Measurements from ENCODE around the gene ERVK3-1.
"Not testable (repeated sequence)": the region's sequence is repeated elsewhere in the genome, so short reads cannot be mapped to it uniquely, and the experiment has no call there.

ERVK3-1 gene

GRCh38 chr19:58338336-58338735, 33.2 kb downstream of the ERVK3-1 start:
- no peak overlapping the region for H3K56ac ChIP-seq (ENCODE audit: low read length)
- H3K27ac ChIP-seq (ENCODE audit: low read depth, low read length) = no peak overlapping the region
- H3K4me3 ChIP-seq (ENCODE audit: low read length) = no peak overlapping the region
- no peak overlapping the region for H4K8ac ChIP-seq (ENCODE audit: low read depth, low read length)
- no peak overlapping the region for H4K5ac ChIP-seq (ENCODE audit: low read length)
- no peaks in the 10 kb centered on the region for H3K4me1 ChIP-seq (ENCODE audit: control insufficient read depth, low read depth, low read length)
- DNase-seq = no peak
- H2BK5ac ChIP-seq (ENCODE audit: low read length) = no peak overlapping the region
- H3K36me3 ChIP-seq (ENCODE audit: control insufficient read depth, insufficient read depth, low read length) = no peaks in the 10 kb centered on the region
- no peak overlapping the region for H3K23ac ChIP-seq (ENCODE audit: low read length)
- no peaks in the 10 kb centered on the region for H3K79me2 ChIP-seq (ENCODE audit: control insufficient read depth, insufficient read depth, low read length)
- no peak overlapping the region for H2BK120ac ChIP-seq (ENCODE audit: low read depth, low read length)
- no peak overlapping the region for H3K4ac ChIP-seq (ENCODE audit: low read depth, low read length)
- H2AK5ac ChIP-seq (ENCODE audit: low read length) = no peak overlapping the region
- no peak overlapping the region for H3K4me2 ChIP-seq (ENCODE audit: low read length)
- no peak overlapping the region for H3K18ac ChIP-seq (ENCODE audit: low read length)
- H3K9ac ChIP-seq (ENCODE audit: low read length) = no peak overlapping the region
- H3K79me1 ChIP-seq (ENCODE audit: low read length) = no peaks in the 10 kb centered on the region
- H2BK15ac ChIP-seq (replicated peaks; ENCODE audit: low read depth) = no peak overlapping the region
- no peaks in the 10 kb centered on the region for H3K27me3 ChIP-seq (ENCODE audit: insufficient read depth, low read length, poor library complexity)
- no CpG with 5 or more reads among the region's 11 CpGs for WGBS (ENCODE audit: extremely low coverage, insufficient coverage, low lambda C conversion rate)

- DNase-seq = peak; percentile 59
- Histone ChIP-seq H3K79me1 (ENCODE audit: low read length) (no peaks in the 10 kb centered on the region), H3K4ac (ENCODE audit: low read depth, low read length) (no peak overlapping the region), H3K4me2 (ENCODE audit: low read length) (no peak overlapping the region), H3K56ac (ENCODE audit: low read length) (no peak overlapping the region), H2BK120ac (ENCODE audit: low read depth, low read length) (no peak overlapping the region), H2BK5ac (ENCODE audit: low read length) (no peak overlapping the region), H4K5ac (ENCODE audit: low read length) (no peak overlapping the region), H3K23ac (ENCODE audit: low read length) (no peak overlapping the region), H4K8ac (ENCODE audit: low read depth, low read length) (no peak overlapping the region), H2AK5ac (ENCODE audit: low read length) (no peak overlapping the region), H3K9ac (ENCODE audit: low read length) (no peak overlapping the region), H3K27ac (ENCODE audit: low read depth, low read length) (no peak overlapping the region), H3K79me2 (ENCODE audit: control insufficient read depth, insufficient read depth, low read length) (no peaks in the 10 kb centered on the region), H2BK15ac (replicated peaks; ENCODE audit: low read depth) (no peak overlapping the region), H3K4me3 (ENCODE audit: low read length) (no peak overlapping the region), H3K4me1 (ENCODE audit: control insufficient read depth, low read depth, low read length) (no peaks in the 10 kb centered on the region), H3K27me3 (ENCODE audit: insufficient read depth, low read length, poor library complexity) (no peaks in the 10 kb centered on the region), H3K36me3 (ENCODE audit: control insufficient read depth, insufficient read depth, low read length) (no peaks in the 10 kb centered on the region), H3K18ac (ENCODE audit: low read length) (no peak overlapping the region)
- WGBS (ENCODE audit: extremely low coverage, insufficient coverage, low lambda C conversion rate) = no CpG with 5 or more reads among the region's 30 CpGs
Measured at GRCh38 chr19:58338825-58339558, 33.8 kb downstream of the ERVK3-1 start.

GRCh38 chr19:58345558-58345957, 40.4 kb downstream of the ERVK3-1 start:
- no peak overlapping the region for H3K56ac ChIP-seq (ENCODE audit: low read length)
- no CpG with 5 or more reads among the region's 5 CpGs for WGBS (ENCODE audit: extremely low coverage, insufficient coverage, low lambda C conversion rate)

DNA sequence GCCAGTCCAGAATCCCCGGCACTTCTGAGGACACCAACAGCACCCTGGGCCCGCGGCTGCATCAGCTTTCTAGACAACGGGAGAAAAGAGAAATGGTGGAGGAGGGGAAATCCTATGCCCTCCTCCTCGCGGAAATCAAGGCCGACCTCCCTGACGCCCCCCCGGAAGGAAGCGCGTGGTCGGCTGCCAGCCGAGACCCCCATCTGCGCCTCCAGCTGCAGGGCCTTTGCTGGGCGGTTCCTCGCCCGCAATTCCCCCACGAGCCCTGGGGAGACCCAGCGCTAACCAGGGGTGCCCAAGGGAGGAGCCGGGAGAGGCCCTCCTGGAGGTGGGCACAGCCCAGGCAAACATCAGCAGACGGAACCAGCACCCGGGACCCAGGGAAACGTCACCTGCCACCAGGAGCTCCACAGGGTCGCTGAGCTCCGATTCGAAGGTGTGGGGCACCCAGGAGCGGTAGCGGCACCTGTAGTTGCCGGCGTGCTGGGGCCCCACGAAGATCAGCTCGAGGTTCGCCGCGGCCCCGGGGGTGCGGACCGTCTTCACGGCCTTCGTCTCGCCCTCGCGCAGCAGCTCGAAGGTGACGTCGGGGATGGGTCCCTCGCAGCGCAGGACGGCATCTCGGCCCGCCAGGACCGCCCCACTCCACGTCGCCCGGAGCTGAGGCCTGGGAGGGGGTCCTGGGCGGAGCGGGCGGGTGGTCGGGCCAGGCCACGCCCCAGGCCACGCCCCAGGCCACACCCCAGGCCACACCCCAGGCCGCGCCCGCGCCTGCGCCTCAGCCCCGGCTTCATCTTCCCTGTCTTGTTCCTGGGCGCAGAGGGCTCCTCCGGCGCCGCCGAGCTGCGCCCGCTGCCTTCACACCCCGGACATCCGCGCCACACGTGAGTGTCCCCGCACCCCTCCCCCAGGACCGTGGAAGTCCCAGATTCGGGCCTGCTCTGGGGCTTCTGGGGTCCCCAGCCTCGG, 42.1 kb downstream of the ERVK3-1 start:
- Histone ChIP-seq H3K9ac (ENCODE audit: low read length) (peak overlapping the region; percentile 82), H2BK120ac (ENCODE audit: low read depth, low read length) (no peak overlapping the region), H3K27ac (ENCODE audit: low read depth, low read length) (no peak overlapping the region), H3K36me3 (ENCODE audit: control insufficient read depth, insufficient read depth, low read length) (no peaks in the 10 kb centered on the region), H3K23ac (ENCODE audit: low read length) (peak overlapping the region; percentile 3), H3K4me1 (ENCODE audit: control insufficient read depth, low read depth, low read length) (no peaks in the 10 kb centered on the region), H3K4me2 (ENCODE audit: low read length) (peak overlapping the region; percentile 98), H2BK5ac (ENCODE audit: low read length) (no peak overlapping the region), H4K8ac (ENCODE audit: low read depth, low read length) (peak overlapping the region; percentile 57), H3K79me1 (ENCODE audit: low read length) (no peaks in the 10 kb centered on the region), H3K4ac (ENCODE audit: low read depth, low read length) (no peak overlapping the region), H2AK5ac (ENCODE audit: low read length) (no peak overlapping the region), H3K56ac (ENCODE audit: low read length) (peak overlapping the region; percentile 89), H3K79me2 (ENCODE audit: control insufficient read depth, insufficient read depth, low read length) (no peaks in the 10 kb centered on the region), H3K4me3 (ENCODE audit: low read length) (peak overlapping the region; percentile 83), H4K5ac (ENCODE audit: low read length) (no peak overlapping the region), H3K27me3 (ENCODE audit: insufficient read depth, low read length, poor library complexity) (no peaks in the 10 kb centered on the region), H3K18ac (ENCODE audit: low read length) (peak overlapping the region; percentile 12), H2BK15ac (replicated peaks; ENCODE audit: low read depth) (no peak overlapping the region)
- peak; percentile 67 for DNase-seq
- no CpG with 5 or more reads among the region's 82 CpGs for WGBS (ENCODE audit: extremely low coverage, insufficient coverage, low lambda C conversion rate)

More at GRCh38 chr19:58345558-58345957, 40.4 kb downstream of the ERVK3-1 start:
- Histone ChIP-seq H3K27me3 (ENCODE audit: insufficient read depth, low read length, poor library complexity) (no peaks in the 10 kb centered on the region), H4K5ac (ENCODE audit: low read length) (no peak overlapping the region), H3K79me1 (ENCODE audit: low read length) (no peaks in the 10 kb centered on the region), H3K36me3 (ENCODE audit: control insufficient read depth, insufficient read depth, low read length) (no peaks in the 10 kb centered on the region), H3K23ac (ENCODE audit: low read length) (no peak overlapping the region), H3K27ac (ENCODE audit: low read depth, low read length) (no peak overlapping the region), H3K4me2 (ENCODE audit: low read length) (no peak overlapping the region), H2BK5ac (ENCODE audit: low read length) (no peak overlapping the region), H3K4me1 (ENCODE audit: control insufficient read depth, low read depth, low read length) (no peaks in the 10 kb centered on the region), H3K4ac (ENCODE audit: low read depth, low read length) (no peak overlapping the region), H3K18ac (ENCODE audit: low read length) (no peak overlapping the region), H3K79me2 (ENCODE audit: control insufficient read depth, insufficient read depth, low read length) (no peaks in the 10 kb centered on the region), H3K4me3 (ENCODE audit: low read length) (no peak overlapping the region), H3K9ac (ENCODE audit: low read length) (no peak overlapping the region), H4K8ac (ENCODE audit: low read depth, low read length) (no peak overlapping the region), H2AK5ac (ENCODE audit: low read length) (no peak overlapping the region), H2BK15ac (replicated peaks; ENCODE audit: low read depth) (no peak overlapping the region), H2BK120ac (ENCODE audit: low read depth, low read length) (no peak overlapping the region)
- no peak for DNase-seq

- H3K56ac ChIP-seq (ENCODE audit: low read length) = peak overlapping the region; percentile 89
- H3K27me3 ChIP-seq (ENCODE audit: insufficient read depth, low read length, poor library complexity); H2AK5ac ChIP-seq (ENCODE audit: low read length); H3K18ac ChIP-seq (ENCODE audit: low read length); H4K5ac ChIP-seq (ENCODE audit: low read length); DNase-seq; H2BK120ac ChIP-seq (ENCODE audit: low read depth, low read length); H3K4ac ChIP-seq (ENCODE audit: low read depth, low read length); H3K79me2 ChIP-seq (ENCODE audit: control insufficient read depth, insufficient read depth, low read length); H2BK15ac ChIP-seq (replicated peaks; ENCODE audit: low read depth); H3K36me3 ChIP-seq (ENCODE audit: control insufficient read depth, insufficient read depth, low read length); H3K23ac ChIP-seq (ENCODE audit: low read length); H4K8ac ChIP-seq (ENCODE audit: low read depth, low read length); H3K4me1 ChIP-seq (ENCODE audit: control insufficient read depth, low read depth, low read length); H3K27ac ChIP-seq (ENCODE audit: low read depth, low read length); H2BK5ac ChIP-seq (ENCODE audit: low read length); H3K79me1 ChIP-seq (ENCODE audit: low read length): not testable (repeated sequence)
- peak overlapping the region; percentile 83 for H3K4me3 ChIP-seq (ENCODE audit: low read length)
- no CpG with 5 or more reads among the region's 12 CpGs for WGBS (ENCODE audit: extremely low coverage, insufficient coverage, low lambda C conversion rate)
- peak overlapping the region; percentile 82 for H3K9ac ChIP-seq (ENCODE audit: low read length)
- H3K4me2 ChIP-seq (ENCODE audit: low read length) = peak overlapping the region; percentile 91
Measured at GRCh38 chr19:58348080-58348479, 42.9 kb downstream of the ERVK3-1 start.

All from mesendoderm (in vitro differentiated cells).